ENCODE measurements around the gene CXCL1.

CXCL1 gene

GRCh38 chr4:73891326-73891725 is 22.1 kb downstream of the CXCL1 start:
- no peak overlapping the region for H3K4me3 ChIP-seq (ENCODE audit: low read depth, low read length)
- no peak for TF ChIP-seq CTCF (IDR thresholded peaks at IDR 0.05; ENCODE audit: low read depth, low read length, missing control alignments)
- DNase-seq (ENCODE audit: low read depth) = no peak

- TF ChIP-seq CTCF (IDR thresholded peaks at IDR 0.05; ENCODE audit: low read depth, low read length, missing control alignments) = no peak
- H3K4me3 ChIP-seq (ENCODE audit: low read depth, low read length) = no peak overlapping the region
- no peak for DNase-seq (ENCODE audit: low read depth)
Measured at GRCh38 chr4:73891739-73892405, 22.7 kb downstream of the CXCL1 start.

DNA sequence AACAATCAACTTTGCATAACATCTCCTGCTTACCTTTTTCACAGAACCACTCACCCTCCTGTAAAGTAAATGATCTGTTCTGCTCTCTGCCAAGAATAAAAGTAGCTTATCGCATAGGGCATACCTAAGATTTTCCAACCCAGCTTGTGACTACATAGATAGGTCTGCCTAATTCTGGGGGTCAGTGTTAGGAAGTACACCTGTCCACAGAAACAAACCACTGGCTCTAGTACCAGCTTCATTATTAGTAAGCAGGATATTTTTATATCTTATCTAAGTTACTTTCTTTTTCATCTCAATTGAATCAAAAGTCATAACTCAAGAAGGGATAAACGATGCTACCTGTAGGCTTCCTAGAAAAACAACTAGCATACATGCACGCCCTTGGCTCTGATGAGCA is 23.8 kb downstream of the CXCL1 start:
- no peak for DNase-seq (ENCODE audit: low read depth)
- TF ChIP-seq CTCF (IDR thresholded peaks at IDR 0.05; ENCODE audit: low read depth, low read length, missing control alignments) = no peak
- H3K4me3 ChIP-seq (ENCODE audit: low read depth, low read length) = no peak overlapping the region

DNA sequence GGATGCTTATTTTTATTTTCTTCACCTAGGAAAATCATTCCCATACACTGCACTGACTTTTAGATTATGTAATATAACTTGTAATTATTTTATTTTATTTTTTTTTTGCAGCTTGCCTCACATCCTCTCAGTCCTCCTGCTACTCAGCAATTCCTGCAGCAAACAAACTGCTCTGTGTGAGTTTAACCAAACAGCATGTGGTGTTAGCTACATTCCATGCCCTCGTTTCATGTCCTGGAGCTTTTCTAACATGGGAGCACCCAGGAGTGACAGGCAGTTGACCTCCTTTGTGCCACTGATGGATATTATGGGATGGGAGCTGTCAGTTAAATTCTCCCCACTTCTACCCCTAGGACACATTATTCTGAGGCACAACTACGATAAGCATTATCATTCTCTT is 24.8 kb downstream of the CXCL1 start:
- TF ChIP-seq CTCF (IDR thresholded peaks at IDR 0.05; ENCODE audit: low read depth, low read length, missing control alignments) = no peak
- H3K4me3 ChIP-seq (ENCODE audit: low read depth, low read length) = no peak overlapping the region
- no peak for DNase-seq (ENCODE audit: low read depth)

DNA sequence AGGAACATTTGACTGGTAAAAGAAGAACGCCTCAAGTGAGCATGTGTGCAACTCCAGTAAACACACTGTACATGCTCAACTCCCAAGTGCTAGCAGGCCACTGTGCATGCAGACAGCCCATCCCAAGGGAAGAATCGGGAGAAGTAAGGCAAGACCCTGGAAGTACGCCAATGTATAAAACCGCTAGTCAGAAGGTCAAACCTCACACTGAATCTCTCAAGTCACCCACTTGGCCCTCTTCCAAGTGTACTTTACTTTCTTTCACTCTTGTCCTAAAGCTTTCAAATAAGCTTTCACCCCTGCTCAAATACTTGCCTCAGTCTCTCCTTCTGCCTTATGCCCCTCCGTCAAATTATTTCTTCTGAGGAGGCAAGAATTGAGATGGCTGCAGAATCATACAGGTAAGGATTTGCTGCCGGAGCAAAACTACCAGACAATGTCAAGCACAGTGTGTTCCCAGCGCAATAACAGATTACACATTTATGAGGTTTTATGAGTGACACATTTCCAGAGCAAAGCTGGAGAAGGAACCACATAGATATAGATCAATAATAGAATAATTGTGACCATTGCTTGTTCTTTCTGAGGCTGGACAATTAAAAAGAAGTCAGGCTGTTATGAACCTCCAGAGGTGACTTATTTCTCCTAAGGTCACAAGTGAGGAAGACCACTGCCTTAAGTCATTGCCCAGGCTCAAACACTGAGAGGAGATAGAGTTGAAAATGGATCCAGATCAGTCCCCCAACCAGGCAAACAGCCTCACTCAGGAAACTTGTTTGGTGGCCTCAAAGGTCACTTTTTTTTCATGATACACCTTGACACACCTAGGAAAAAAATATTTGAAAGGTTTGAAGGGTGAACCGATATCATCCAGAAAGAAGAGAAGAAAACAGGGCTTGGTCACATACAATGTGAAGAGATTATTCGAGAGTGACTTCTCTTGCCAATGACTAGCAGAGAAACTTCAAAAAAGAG is 26.3 kb downstream of the CXCL1 start:
- DNase-seq (ENCODE audit: low read depth) = no peak
- TF ChIP-seq CTCF (IDR thresholded peaks at IDR 0.05; ENCODE audit: low read depth, low read length, missing control alignments) = no peak
- H3K4me3 ChIP-seq (ENCODE audit: low read depth, low read length) = no peak overlapping the region

DNA sequence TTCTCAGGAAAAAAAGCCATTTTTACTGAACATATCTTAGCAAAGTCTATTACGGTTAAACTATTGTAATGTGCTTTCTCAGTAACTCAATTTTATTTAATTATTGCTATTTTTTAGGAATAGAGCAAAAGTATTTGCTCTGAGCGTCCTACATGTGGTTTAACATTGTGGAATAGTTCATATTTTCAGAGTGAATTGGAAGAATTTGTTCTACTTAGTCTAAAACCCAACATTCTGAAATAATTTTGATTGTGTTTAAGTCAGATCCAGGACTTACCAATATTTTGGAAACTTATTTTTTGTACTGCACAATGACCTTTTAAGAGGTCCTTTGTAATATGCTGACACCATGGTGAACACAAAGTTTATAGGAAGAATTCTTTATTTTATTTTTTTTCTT is 27.2 kb downstream of the CXCL1 start:
- TF ChIP-seq CTCF (IDR thresholded peaks at IDR 0.05; ENCODE audit: low read depth, low read length, missing control alignments) = no peak
- no peak for DNase-seq (ENCODE audit: low read depth)
- no peak overlapping the region for H3K4me3 ChIP-seq (ENCODE audit: low read depth, low read length)
